Sigmoid colon (tissue), 7 donors: ENCODE measurements around the gene DQX1. TPM values are rescaled to one million over a fixed set of nuclear protein-coding genes. Genes with fewer than 3 reads are reported as not detected.

ENCODE experiments used
- polyA plus RNA-seq, 3 donors: library from polyadenylated mRNA; stranded (reverse); fragments of 200-250 nt; gene quantifications; one replicate each; pipeline ENCODE4 v1.2.3, GENCODE V29; 2013
- total RNA-seq, 4 donors: library from RNA; depleted of rRNA; stranded (reverse); fragments of >200 nt; gene quantifications; one replicate each; pipeline ENCODE4 v1.1.0, GENCODE V29; 2016
- donor health status: healthy with polysubstance abuse.
- donor health status: Bipolar disorder and iron deficiency.
- donor health status: healthy.

DQX1 gene
- total and polyA plus RNA-seq, 7 donors = 7.2 to 15.6 (median 13.2) TPM; not detected in 4

Other genes starting within 250 kb of the DQX1 start
- gene SLC4A5, start 182.8 kb downstream of the DQX1 start, total RNA-seq = 10 to 100 TPM in 1 of 4 donors, 1 to 10 TPM in 3; 1.5 to 12.2 (median 3.6) TPM
- gene SLC4A5, start 182.8 kb downstream of the DQX1 start, polyA plus RNA-seq = 1 to 10 TPM in 1 of 3 donors, under 1 TPM in 2; under 0.01 to 1.8 (median 0.23) TPM
- 100 to 1,000 TPM in 3 of 4 donors, 10 to 100 TPM in 1; 99.2 to 137 (median 107) TPM for gene DCTN1, start 145.9 kb downstream of the DQX1 start, total RNA-seq
- 10 to 100 TPM; 67.3 to 93.2 (median 69.4) TPM for gene DCTN1, start 145.9 kb downstream of the DQX1 start, polyA plus RNA-seq
- gene C2orf81, start 104.6 kb downstream of the DQX1 start, total RNA-seq = 1 to 10 TPM in 3 of 4 donors, not detected in 1; 1.4 to 2.2 (median 2.0) TPM
- 1 to 10 TPM in 2 of 3 donors, under 1 TPM in 1; 0.46 to 2.0 (median 1.8) TPM for gene C2orf81, start 104.6 kb downstream of the DQX1 start, polyA plus RNA-seq
- 10 to 100 TPM in 2 of 4 donors, 1 to 10 TPM in 2; 7.5 to 13.3 (median 9.8) TPM for gene WDR54, start 104.5 kb downstream of the DQX1 start, total RNA-seq
- 10 to 100 TPM in 1 of 3 donors, 1 to 10 TPM in 2; 3.0 to 13.6 (median 3.2) TPM for gene WDR54, start 104.5 kb downstream of the DQX1 start, polyA plus RNA-seq
- 10 to 100 TPM; 13.5 to 20.0 (median 17.0) TPM for gene RTKN, start 84.3 kb downstream of the DQX1 start, total RNA-seq
- 10 to 100 TPM; 15.0 to 44.6 (median 16.2) TPM for gene RTKN, start 84.3 kb downstream of the DQX1 start, polyA plus RNA-seq
- 10 to 100 TPM in 2 of 4 donors, 1 to 10 TPM in 2; 7.5 to 41.8 (median 15.0) TPM for gene INO80B, start 71.1 kb downstream of the DQX1 start, total RNA-seq
- 10 to 100 TPM; 12.9 to 36.9 (median 19.2) TPM for gene INO80B, start 71.1 kb downstream of the DQX1 start, polyA plus RNA-seq
- gene WBP1, start 67.8 kb downstream of the DQX1 start, total RNA-seq = 10 to 100 TPM; 63.1 to 89.2 (median 74.1) TPM
- gene WBP1, start 67.8 kb downstream of the DQX1 start, polyA plus RNA-seq = 10 to 100 TPM; 59.2 to 61.3 (median 59.3) TPM
- 10 to 100 TPM; 21.4 to 34.3 (median 26.3) TPM for gene MOGS, start 60.8 kb downstream of the DQX1 start, total RNA-seq
- 10 to 100 TPM in 2 of 3 donors, 1 to 10 TPM in 1; 7.8 to 44.7 (median 10.2) TPM for gene MOGS, start 60.8 kb downstream of the DQX1 start, polyA plus RNA-seq
- 10 to 100 TPM; 10.2 to 77.1 (median 36.7) TPM for gene MRPL53, start 53.6 kb downstream of the DQX1 start, total RNA-seq
- 10 to 100 TPM; 57.7 to 75.6 (median 64.7) TPM for gene MRPL53, start 53.6 kb downstream of the DQX1 start, polyA plus RNA-seq
- 10 to 100 TPM; 15.8 to 20.9 (median 16.8) TPM for gene CCDC142, start 43.2 kb downstream of the DQX1 start, total RNA-seq
- gene CCDC142, start 43.2 kb downstream of the DQX1 start, polyA plus RNA-seq = 10 to 100 TPM in 1 of 3 donors, 1 to 10 TPM in 2; 1.8 to 16.8 (median 2.1) TPM
- 10 to 100 TPM; 18.9 to 29.6 (median 24.1) TPM for gene TTC31, start 43.1 kb downstream of the DQX1 start, total RNA-seq
- gene TTC31, start 43.1 kb downstream of the DQX1 start, polyA plus RNA-seq = 10 to 100 TPM; 12.7 to 22.4 (median 13.8) TPM
- under 1 TPM in 1 of 4 donors, not detected in 3; 0.99 TPM for gene LBX2, start 26.6 kb downstream of the DQX1 start, total RNA-seq
- 1 to 10 TPM; 1.3 to 2.4 (median 1.8) TPM for gene LBX2, start 26.6 kb downstream of the DQX1 start, polyA plus RNA-seq
- gene PCGF1, start 18.5 kb downstream of the DQX1 start, total RNA-seq = 10 to 100 TPM in 3 of 4 donors, 1 to 10 TPM in 1; 8.9 to 22.8 (median 16.0) TPM
- 10 to 100 TPM; 12.6 to 22.8 (median 15.7) TPM for gene PCGF1, start 18.5 kb downstream of the DQX1 start, polyA plus RNA-seq
- 1 to 10 TPM; 1.2 to 2.5 (median 1.8) TPM for gene TLX2, start 11.8 kb downstream of the DQX1 start, total RNA-seq
- 1 to 10 TPM in 1 of 3 donors, not detected in 2; 1.0 TPM for gene TLX2, start 11.8 kb downstream of the DQX1 start, polyA plus RNA-seq
- 100 to 1,000 TPM in 1 of 4 donors, 10 to 100 TPM in 3; 76.5 to 133 (median 83.1) TPM for gene AUP1, start 3.5 kb upstream of the DQX1 start, total RNA-seq
- gene AUP1, start 3.5 kb upstream of the DQX1 start, polyA plus RNA-seq = 100 to 1,000 TPM in 1 of 3 donors, 10 to 100 TPM in 2; 46.5 to 178 (median 47.4) TPM
- 10 to 100 TPM; 28.2 to 39.3 (median 31.8) TPM for gene HTRA2, start 3.7 kb upstream of the DQX1 start, total RNA-seq
- 10 to 100 TPM; 19.7 to 39.8 (median 22.8) TPM for gene HTRA2, start 3.7 kb upstream of the DQX1 start, polyA plus RNA-seq
- 1 to 10 TPM; 5.4 to 7.9 (median 7.8) TPM for gene LOXL3, start 27.7 kb upstream of the DQX1 start, total RNA-seq
- 1 to 10 TPM in 2 of 3 donors, under 1 TPM in 1; 0.60 to 3.5 (median 1.8) TPM for gene LOXL3, start 27.7 kb upstream of the DQX1 start, polyA plus RNA-seq
- 10 to 100 TPM; 16.1 to 21.4 (median 18.1) TPM for gene DOK1, start 28.5 kb upstream of the DQX1 start, total RNA-seq
- 10 to 100 TPM; 17.1 to 24.9 (median 22.8) TPM for gene DOK1, start 28.5 kb upstream of the DQX1 start, polyA plus RNA-seq
- gene M1AP, start 122.1 kb upstream of the DQX1 start, total RNA-seq = under 1 TPM in 2 of 4 donors, not detected in 2; 0.16 to 0.36 TPM
- gene M1AP, start 122.1 kb upstream of the DQX1 start, polyA plus RNA-seq = under 1 TPM in 2 of 3 donors, not detected in 1; 0.31 to 0.60 TPM
- 1 to 10 TPM; 2.2 to 5.5 (median 3.6) TPM for gene SEMA4F, start 128.0 kb upstream of the DQX1 start, total RNA-seq
- gene SEMA4F, start 128.0 kb upstream of the DQX1 start, polyA plus RNA-seq = 1 to 10 TPM in 2 of 3 donors, under 1 TPM in 1; 0.69 to 3.5 (median 1.2) TPM